GM21576 (cell line): ENCODE results near the gene RAB4B.
"Not testable (repeated sequence)": the region's sequence is repeated elsewhere in the genome, so short reads cannot be mapped to it uniquely, and the experiment has no call there.

ENCODE experiments used
- ATAC-seq: cut with Tn5 transposase; IDR thresholded peaks from one replicate; pipeline ENCODE4 v1.9.1; 2021; ENCODE audit warnings: mild to moderate bottlenecking, moderate library complexity; ENCODE audit not compliant: unreplicated experiment

Gene RAB4B

GRCh38 chr19:40750874-40751537 lies 27.0 kb upstream of the RAB4B start, which contains the start of gene SNRPA:
SNRPA (plus strand) TSS chr19:40751203; CDS start chr19:40751409, 206 bp downstream.
- peak; percentile 57 for ATAC-seq

GRCh38 chr19:40752257-40752781 lies 25.7 kb upstream of the RAB4B start:
- ATAC-seq = no peak

GRCh38 chr19:40754611-40755247 lies 23.3 kb upstream of the RAB4B start:
- no peak for ATAC-seq

- no peak for ATAC-seq
These were observed 22.8 kb upstream of the RAB4B start for GRCh38 chr19:40755248-40755624.

- ATAC-seq = no peak
These were observed 22.3 kb upstream of the RAB4B start for GRCh38 chr19:40755791-40756190.

- no peak for ATAC-seq
These were observed 21.4 kb upstream of the RAB4B start for GRCh38 chr19:40756502-40757110.

- no peak for ATAC-seq
These were observed 19.6 kb upstream of the RAB4B start for GRCh38 chr19:40758491-40758890.

- no peak for ATAC-seq
These were observed 18.7 kb upstream of the RAB4B start for GRCh38 chr19:40759352-40759751.

- ATAC-seq = no peak
These were observed 15.1 kb upstream of the RAB4B start for GRCh38 chr19:40762754-40763470.

- ATAC-seq = no peak
These were observed 14.5 kb upstream of the RAB4B start for GRCh38 chr19:40763526-40763925.

GRCh38 chr19:40763963-40764362 lies 14.1 kb upstream of the RAB4B start:
- no peak for ATAC-seq

- not testable (repeated sequence) for ATAC-seq
These were observed 11.7 kb upstream of the RAB4B start for GRCh38 chr19:40766385-40766784.

GRCh38 chr19:40768869-40769268 lies 9.2 kb upstream of the RAB4B start:
- no peak for ATAC-seq

GRCh38 chr19:40771101-40771862 lies 6.8 kb upstream of the RAB4B start:
- ATAC-seq = not testable (repeated sequence)

GRCh38 chr19:40774916-40775631 lies 3.0 kb upstream of the RAB4B start, which contains the start of gene MIA:
MIA (plus strand) TSS chr19:40775521; CDS start chr19:40775543, 22 bp downstream.
- ATAC-seq = no peak

GRCh38 chr19:40775632-40776022 lies 2.4 kb upstream of the RAB4B start:
- ATAC-seq = no peak

GRCh38 chr19:40776364-40776763 lies 1.7 kb upstream of the RAB4B start:
- ATAC-seq = no peak

GRCh38 chr19:40776932-40777644 lies 959 bp upstream of the RAB4B start:
- ATAC-seq = peak; percentile 60

GRCh38 chr19:40777645-40777936 lies 456 bp upstream of the RAB4B start:
- no peak for ATAC-seq
